DMS 273 treated with DMSO at 0.1 percent for 48 hours (cell line): ENCODE measurements around the gene NXPH2.
"Not testable (repeated sequence)": the region's sequence is repeated elsewhere in the genome, so short reads cannot be mapped to it uniquely, and the experiment has no call there.

Source experiments
- DNase-seq: peaks from one replicate; lab custom pipeline; 2025; lab: John Stamatoyannopoulos, UW

Gene NXPH2

DNA sequence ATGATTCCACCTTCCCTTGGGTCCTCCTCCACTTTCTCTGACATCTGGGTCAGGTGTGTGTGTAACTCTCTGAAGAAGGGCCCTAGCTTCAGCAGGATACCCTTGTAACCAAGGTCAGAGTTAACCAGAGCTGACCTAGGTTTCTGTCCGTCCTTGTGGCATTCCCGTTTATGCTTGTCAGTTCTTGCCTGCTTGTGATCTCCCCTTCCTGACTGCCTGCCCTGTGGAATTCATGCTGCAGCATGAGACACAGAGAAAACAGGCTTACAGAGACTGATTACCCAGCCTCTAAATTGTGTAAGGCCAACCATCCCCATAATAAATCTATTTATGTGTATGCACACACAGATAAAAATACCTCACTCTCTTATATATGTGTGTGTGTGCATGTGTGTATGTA lies 22.8 kb downstream of the NXPH2 start:
- DNase-seq: no peak

DNA sequence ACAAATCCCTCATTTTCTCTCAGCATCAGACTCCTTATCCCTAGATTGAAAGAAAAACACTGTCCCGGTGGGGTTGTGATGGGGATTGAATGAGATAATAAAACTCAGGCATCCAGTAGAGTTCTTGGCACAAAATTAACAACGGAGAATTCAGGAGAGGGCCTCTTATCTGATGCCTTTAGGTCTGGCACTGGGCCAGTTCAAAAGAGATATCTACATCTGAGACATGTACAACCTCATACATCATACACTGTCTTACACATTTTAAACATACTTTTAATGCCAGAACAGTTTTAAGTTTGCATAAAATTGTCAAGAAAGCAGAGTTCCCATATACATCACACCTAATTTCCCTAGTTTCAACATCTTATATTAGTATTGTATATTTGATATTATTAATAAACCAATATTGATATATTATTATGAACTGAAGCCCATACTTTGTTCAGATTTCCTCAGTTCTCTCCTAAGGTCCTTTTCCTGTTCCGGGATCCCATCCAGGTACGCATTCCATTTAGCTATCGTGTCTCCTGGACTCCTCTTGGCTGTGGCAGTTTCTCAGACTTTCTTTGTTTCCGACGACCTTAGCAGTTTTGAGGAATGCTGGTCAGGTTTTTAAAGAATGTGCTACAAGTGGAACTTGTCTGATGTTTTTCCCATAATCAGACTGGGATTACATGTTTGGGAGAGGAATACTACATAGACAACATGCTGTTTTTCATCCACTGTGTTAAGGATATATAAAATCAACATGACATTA lies 27.8 kb downstream of the NXPH2 start:
- no peak for DNase-seq

DNA sequence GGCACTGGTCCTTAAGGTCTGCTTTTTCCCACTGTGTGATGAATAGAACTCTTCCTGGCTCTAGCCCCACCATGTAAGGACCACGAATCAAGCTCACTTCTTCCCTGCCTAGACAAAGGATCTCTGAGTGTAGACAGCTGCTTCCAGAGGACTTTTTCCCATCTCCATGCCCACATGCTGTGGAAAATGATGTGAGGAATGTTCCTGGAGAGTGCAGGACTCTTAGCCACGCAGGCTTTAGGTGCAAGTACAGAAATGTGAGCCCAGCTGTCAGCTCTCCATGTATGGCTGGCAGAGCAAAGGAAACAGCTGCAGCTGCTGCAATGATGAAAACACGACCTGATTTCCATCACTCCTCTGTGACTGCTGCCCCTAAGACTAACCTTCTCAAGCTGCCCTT lies 35.5 kb downstream of the NXPH2 start:
- DNase-seq: peak; percentile 29

DNA sequence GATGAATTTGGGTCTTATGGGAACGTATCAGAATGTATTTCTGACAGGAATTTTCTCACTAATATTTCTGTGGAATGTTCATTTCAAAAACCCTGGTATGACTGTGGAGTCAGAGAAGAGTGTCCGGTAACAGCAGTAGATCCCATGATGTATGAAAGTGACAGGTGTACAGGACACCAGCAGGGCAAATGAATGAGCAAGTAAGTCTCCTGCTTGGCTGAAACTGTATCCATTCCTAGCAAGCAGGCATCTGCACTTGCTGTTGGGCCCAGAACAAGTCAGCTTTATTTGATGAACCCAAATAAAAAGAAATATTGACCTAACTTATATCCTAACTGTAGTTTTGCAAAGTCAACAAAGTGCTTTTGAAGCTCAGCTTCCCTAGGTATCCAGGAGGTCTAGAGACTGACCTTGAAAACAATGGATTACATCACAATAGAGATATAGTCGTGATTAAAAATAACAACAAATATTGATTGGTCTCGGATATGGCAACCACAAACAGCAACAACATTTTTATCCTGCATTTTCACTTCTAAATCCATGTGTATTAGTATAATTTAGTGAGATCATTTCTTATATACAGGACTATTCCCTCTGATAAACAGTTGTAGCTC lies 37.6 kb downstream of the NXPH2 start:
- no peak for DNase-seq

DNA sequence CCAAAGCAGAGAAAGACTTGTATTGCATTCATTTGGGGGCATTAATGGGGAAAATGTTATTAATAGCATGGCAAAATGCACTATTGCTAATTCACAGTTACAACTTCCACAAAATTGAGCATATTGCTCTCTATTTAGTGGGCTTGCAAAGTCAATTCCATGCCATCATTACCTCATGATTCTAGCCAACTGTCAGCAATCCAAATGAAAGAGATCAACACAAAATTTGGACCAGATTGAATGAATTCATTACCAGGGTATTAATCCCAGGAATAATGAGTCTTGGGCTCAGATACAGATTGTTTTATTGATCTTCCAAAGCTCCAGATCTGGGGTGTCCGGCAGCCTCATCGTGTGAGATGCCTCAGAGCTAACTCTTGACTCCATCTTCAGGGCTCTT lies 38.3 kb downstream of the NXPH2 start:
- no peak for DNase-seq

DNA sequence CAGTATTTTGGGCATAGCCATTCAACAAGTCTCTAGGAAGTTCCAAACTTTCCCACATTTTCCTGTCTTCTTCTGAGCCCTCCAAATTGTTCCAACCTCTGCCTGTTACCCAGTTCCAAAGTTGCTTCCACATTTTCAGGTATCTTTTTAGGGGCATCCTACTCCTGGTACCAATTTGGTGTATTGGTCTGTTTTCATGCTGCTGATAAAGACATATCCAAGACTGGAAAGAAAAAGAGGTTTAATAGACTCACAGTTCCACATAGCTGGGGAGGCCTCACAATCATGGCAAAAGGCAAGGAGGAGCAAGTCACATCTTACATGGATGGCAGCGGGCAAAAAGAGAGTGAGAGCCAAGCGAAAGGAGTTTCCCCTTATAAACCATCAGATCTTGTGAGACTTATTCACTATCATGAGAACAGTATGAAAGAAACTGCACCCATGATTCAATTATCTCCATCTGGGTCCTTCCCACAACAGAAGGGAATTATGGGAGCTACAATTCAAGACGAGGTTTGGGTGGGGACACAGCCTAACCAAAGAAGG lies 43.1 kb downstream of the NXPH2 start:
- DNase-seq: not testable (repeated sequence)

DNA sequence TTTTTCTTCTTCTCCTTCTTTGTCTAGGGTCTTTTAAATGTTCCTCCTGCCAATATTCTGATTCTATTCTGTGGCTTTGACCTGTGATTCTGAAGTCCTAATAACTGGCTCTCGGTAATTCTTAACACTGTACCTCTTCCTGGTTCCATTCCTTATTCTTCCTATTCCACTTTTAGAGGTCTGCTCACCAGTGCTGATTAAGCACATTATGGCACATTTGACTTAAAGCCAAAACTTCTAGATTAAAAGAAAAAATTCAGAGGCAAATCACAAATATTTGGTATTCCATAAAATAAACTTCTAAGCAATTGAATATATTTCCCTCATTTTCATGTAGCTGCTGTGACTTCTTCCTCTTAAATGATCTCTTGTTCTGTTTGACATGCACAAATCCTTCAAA lies 47.5 kb downstream of the NXPH2 start:
- no peak for DNase-seq

DNA sequence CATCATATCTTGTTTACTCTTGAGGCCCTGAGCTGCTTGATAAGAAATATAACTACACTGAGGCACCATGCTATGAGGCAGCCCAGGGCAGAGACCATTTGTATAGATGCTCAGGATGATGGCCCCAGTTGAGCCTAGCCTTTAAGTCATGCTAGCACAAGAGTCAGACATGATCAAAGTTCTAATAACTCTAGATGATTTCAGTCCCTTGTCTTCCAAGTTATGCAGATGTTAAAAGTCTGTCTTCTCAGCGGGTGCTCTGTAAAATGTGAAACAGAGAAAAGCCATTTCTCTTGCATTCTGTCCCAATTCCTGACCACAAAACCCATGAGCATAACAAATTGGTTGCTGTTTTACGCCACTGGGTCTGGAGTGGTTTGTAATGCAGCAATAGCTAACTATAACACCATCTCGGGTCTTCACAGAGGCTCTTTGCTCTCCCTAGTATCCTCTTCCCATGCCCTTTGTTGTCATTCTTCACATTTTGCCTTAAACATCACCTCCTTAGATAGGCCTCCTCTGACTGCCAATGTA lies 49.6 kb downstream of the NXPH2 start:
- DNase-seq: no peak

DNA sequence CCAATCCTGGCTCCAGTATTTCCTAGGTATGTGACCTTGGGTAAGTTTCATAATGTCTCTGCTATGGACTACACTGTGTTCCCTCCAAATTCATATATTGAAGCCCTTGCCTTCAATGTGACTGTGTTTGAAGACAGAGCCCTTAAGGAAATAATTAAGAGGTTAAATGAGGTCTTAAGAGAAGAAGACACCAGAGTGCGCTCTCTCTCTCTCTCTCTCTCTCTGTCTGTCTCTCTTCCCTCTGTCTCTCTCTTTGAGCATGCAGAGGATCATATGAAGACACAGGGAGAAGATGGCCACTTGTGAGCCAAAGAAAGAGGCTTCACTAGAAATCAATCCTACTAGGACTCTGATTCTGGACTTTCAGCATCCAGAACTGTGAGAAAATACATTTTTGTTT lies 52.2 kb downstream of the NXPH2 start:
- no peak for DNase-seq

DNA sequence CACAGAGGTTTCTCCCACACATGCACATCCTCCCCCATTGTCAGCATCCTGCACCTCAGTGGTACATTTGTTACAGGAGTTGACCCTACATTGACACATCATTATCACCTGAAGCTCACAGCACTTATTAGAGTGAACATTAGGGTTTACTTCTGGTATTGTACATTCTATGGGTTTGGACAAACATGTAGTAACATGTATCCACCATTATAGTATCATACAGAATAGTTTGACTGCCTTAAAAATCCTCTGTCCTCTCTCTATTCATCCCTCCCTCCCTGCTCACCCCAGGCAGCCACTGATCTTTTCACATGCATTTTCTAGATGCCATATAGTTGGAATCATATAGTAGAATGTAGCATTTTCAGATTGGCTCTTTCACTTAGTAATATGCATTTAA lies 53.5 kb downstream of the NXPH2 start:
- no peak for DNase-seq

DNA sequence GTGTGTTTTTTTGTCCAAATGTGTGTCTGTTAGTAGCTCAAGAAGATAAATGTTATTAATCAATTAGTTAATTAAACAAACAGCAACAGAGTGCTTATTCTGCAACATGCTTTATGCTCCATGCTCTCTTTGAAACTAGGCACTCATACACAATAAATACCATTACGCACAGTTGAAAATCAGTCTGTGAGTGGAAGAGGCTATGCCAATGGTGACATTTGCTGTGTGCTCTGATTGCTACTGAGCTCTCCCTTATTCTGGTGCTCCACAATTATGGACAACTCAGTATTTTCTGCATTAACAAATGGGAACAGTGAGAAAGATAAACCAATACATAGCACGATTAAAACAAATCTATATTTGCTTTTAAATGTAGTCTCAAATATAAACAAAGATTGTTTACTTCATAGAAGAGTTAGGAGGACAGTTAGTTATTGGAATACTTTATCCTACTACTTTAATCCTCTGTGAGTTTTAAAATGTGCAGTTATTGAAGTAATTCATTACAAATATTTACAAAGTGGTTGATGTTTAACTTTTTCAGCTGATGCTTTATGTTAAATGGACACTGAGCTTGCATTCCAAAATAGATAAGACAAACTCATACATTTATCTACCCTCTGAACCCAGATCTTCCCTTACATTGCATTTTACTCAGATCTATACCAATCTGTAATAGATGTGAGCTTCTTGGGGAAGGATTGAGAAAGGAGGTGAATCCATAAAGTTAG lies 55.3 kb downstream of the NXPH2 start:
- no peak for DNase-seq

DNA sequence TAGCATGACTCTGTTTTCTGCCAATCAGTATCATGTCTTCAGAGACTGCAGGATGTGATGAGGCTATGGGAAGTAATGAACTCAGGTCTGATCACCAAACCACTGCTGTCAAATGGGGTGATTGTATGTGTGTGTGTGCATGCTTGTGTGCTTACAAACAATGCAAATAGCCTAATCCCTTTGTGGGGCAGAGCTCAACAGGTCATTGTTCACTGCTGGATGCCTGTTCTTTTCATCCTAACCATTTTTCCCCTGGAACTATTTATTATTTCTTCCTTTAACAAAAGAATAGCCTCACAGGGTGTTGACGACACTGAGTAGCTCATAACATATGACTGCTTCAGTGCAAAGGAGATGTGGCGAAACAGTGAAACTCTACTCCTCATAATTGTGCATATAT lies 55.9 kb downstream of the NXPH2 start:
- DNase-seq: no peak

DNA sequence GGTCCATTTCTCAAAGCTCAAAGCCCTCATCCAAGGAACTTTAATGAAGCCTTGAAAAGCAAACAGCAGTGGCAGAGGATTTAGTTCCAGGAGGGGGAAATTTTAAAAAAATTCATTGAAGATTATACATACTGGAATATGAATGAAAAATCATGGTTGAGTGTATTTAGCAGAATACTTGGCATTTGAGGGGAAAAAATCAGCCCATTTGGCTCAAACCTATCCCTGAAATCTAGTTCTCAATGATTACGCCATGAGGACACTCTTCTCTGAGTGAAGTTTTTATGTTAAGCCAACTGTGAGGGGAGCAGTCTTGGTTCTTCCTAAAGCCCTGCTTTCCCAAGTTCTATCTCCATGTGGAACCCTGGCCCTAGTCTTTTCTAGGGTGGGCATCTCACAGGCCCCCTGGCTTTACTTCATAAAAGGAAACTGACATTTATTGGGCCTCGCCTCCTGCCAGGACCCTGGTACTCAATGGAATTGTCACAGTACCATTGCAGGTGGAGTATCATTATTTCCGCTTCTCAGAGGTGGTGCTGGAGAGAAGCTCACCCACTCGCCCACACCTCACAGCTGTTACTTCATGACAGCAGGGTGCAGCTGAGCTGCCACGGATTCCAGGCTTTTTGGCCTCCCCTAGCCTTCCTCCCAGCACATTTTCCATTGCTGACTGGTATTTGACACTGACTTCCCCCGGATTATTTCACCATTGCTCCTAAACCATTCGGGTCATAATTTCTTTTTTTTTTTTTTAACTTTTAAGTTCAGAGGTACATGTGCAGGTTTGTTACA lies 56.8 kb downstream of the NXPH2 start:
- no peak for DNase-seq

DNA sequence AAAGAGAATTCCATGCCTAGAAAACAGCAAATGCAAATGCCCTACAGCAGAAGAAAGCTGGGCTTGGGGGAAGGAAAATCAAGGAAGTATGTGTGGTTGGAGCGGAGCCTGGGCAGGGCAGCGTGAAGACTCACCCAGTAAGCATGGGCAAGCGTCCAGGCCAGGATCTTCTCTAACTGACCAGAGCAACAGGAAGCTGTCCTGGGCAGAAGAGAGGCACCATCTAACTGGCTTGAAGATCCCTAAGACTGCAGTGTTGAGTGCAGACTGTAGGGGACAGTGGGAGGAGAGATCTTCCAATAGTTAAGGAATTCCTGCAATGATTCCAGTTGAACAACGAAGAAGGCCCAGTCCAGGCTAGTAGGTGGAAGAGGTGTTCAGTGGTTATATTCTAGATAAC lies 57.9 kb downstream of the NXPH2 start:
- DNase-seq: no peak

DNA sequence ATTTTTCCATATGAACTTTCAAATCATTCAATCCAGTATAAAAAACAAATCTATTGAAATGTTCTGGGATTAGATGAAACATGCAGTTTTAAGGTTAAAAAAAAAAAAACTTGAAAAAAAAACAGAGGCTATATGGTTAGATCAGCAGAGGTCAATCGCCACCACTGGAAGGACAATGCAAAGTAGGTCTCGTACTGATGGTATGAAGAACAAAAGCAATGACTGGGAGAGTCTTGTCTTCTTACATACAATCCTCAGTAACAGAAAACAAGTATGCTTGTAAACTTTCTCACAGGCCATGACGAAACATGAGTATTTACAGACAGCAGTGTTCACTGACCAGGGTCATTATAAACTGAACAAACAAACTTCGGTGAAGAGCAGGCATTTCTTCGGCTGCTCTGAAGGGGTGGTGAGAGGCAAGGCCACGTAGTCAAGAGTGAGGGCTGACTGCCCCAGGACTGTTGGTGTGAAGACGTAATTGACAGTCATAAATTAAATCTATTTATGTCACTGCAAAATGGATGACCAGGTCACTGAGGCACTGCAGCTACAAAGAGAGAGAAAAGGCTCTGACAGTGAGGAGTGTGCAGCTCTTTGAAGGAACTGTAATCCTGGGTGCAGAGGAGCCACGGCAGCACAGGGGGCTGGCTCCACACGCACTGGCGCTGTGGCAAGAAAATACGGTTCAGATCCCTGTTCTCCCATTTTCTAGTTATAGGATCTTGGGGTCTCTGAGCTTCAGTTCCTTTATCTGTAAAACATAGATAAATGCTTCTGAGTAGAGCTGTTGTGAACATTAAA lies 60.0 kb downstream of the NXPH2 start:
- DNase-seq: no peak

DNA sequence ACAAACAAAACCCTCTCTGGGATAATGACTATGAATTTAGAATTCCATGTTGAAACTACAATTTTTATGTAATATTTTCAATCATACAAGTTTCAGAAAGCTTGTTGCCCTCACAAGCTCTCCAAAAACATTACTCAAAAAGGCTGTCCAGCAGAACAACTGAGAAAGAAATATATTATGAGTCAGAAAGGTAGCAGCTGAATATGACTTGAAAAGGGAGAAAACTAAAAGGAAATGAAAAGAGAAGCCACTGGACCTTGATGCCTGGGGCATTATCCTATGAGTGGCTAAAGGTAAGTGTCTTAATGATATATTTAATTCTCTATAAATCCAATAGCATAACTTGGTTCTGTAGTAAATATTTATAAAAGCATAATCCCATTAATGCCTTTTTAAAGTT lies 61.8 kb downstream of the NXPH2 start:
- DNase-seq: no peak

DNA sequence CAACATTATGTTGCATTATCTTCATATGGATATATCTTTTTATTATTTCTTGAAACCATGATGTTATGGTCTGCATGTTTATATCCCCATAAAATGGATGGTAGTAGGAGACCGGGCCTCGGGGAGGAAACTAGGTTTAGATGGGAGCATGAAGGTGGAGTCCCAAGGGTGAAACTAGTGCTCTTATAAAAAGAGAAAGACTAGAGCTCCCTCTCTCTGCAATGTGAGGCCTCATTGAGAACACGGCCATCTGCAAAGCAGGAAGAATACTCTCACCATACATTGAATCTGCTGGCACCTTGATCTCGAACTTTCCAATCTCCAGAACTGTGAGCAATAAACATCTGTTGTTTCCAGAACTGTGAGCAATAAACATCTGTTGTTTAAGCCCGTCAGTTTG lies 64.0 kb downstream of the NXPH2 start:
- no peak for DNase-seq

DNA sequence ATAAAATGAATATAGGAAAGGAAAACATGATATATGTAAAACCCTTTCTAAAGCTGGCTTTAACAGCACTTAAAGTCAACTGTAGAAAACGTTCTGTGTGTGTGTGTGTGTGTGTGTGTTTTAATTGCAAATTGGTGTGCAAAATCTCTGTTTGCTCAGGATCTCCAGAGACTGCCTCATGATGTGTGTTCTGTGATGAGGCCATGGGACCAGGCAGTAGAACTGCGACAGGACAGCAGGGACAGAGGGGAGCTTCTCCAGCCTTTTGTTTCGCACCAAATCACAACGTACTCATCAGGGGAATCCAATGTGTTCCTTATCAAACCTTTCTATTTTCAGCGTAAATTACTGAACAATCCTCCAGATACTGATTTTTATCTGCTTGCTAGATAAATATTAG lies 66.7 kb downstream of the NXPH2 start:
- no peak for DNase-seq

DNA sequence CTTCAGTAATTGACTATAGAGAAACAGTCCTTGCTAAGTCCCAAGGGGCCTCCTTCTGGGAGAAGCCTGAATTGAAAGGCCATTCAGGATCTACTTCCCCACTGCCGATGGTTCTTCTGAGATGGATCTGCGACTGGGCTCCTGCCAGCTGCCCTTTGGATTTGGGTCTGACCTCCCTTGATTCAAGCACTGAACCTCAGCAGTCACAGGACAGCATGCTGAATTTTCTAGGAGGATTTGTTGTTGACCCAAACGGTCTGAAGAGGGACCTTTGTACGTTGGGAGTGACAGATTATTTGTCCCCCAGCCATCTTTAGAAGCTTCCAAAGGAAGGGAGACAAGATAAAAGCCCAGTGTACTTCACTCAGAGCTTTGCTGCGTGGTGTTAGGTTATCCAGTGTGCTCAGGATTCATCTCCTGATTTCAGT lies 67.1 kb downstream of the NXPH2 start:
- no peak for DNase-seq

DNA sequence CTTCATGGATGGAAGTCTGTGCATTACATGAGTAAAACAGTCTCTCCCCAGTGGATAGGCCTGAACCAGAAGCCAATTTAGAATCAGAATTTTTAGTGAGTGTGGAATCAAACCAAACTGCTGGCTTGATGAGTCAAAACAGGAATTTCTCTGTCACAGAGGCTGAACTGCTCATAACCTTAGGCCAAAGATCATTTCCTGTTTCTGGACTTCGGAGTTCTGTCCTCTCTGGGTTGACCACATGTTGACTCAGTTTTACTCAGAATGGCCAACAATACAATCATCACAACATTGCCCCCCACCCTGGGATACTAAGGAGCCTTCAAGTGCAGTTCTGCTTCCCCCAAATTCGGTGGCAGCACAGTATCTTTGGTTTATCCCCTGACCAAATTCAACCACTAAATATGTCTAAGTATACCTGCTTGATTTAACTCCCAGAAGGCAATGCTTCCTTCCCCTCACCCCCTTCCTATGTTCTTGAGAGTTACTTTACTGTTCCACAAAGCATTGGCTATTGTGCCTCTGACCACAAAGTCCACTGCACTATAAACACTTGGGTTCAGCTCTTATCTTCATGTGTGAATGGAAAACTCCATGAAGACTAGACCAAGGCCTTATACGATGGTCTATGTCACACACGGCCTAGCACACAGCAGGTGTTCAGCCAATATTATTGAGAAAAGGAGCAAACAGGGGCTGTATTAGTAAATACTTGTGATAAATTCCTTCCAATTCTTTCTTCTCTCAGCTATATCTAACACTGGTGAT lies 67.8 kb downstream of the NXPH2 start:
- no peak for DNase-seq
